Stimulated activated CD4-positive, alpha-beta T cell treated with anti-CD3 and anti-CD28 coated beads, Interleukin-4, amount 100 ng/mL, for 48 hours (primary cell): ENCODE measurements around the gene OR2L3.
"Not testable (repeated sequence)": the region's sequence is repeated elsewhere in the genome, so short reads cannot be mapped to it uniquely, and the experiment has no call there.

Source experiments
- DNase-seq, 2 donors: peaks; one replicate each; pipeline ENCODE4 v3.0.0-alpha.2; 2020; ENCODE audit warnings: low read depth in 2 of 2

OR2L3 gene, protein sequence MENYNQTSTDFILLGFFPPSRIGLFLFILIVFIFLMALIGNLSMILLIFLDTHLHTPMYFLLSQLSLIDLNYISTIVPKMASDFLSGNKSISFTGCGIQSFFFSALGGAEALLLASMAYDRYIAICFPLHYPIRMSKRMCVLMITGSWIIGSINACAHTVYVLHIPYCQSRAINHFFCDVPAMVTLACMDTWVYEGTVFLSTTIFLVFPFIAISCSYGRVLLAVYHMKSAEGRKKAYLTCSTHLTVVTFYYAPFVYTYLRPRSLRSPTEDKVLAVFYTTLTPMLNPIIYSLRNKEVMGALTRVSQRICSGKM

DNA sequence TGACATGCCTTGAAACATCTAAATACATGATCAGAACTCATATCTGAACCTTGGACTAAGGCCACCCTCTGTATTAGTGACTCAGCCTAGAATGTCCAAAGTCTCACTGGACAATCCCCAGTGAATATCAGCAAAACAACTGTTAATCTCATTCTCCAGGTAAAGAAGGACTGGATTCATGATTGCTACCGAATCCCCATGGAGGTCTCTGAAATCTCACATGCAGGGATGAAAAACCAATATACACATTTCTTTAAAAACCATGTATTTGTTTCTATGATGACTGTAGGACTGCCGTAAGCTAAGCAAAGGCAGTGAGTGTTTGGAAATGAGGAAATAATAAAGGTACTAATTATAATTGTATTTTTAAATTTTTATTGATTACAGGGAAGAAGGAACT lies at the start of gene OR2L3:
OR2L3 (plus strand) TSS at position 301 of the 400 bp plus-strand sequence. CDS start 13,846 bp downstream, outside the sequence.
- DNase-seq = no peak

DNA sequence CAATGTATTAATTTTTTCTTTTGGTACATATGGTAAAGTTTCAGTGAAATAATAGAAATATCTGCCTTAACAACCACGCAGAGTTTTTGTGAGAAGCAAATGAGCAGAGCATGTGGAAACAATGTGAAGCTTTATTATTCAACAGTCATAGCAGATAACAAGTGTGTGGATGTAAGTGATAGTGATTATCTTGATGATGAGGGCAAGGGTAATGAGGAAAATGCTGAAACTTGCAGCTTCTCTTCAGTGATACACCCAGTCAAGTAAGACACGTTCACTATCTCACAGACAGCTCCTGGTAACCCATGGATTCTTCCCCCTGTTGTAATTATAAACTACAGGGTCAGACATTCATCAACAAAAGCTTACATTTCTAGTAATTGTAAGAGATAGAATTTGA lies 47.8 kb upstream of the OR2L3 start:
- DNase-seq = no peak

DNA sequence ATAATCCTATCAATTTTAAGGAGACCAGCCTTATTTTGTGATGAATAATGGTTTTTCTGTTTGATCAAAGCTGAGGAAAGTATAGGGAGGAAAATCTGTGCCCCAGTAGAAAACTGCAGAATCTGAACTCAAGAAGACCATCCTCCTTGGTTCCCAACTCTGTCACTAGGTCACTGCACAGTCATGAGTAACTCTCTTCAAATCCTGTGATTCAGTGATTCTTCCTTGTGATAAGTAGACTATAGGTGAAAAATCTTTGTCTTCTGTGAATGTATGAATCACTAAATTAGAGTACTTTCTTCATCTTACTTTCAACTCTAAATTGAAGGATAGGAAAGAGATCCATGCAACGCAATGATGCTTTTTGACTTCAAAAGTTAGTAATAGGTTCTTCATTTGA lies 46.5 kb upstream of the OR2L3 start:
- DNase-seq = no peak

DNA sequence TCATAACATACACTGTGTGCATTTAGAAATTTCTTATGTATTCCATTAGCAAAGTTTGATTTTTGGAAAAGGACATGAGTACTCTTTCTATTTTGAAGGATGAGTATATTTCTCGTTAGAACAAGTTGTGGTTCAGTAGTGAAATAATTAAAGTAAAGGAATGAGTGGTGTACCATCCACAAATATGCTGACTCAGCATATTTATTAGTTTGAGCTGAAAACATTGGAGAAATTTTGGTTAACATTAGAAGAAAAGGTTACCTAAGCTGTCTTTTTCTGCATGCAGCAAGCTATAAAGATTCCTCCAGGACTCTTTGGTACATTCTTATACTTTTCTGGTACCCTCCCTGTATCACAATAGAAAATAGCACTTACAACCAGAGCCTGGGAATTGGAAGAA lies 38.9 kb upstream of the OR2L3 start:
- no peak for DNase-seq

DNA sequence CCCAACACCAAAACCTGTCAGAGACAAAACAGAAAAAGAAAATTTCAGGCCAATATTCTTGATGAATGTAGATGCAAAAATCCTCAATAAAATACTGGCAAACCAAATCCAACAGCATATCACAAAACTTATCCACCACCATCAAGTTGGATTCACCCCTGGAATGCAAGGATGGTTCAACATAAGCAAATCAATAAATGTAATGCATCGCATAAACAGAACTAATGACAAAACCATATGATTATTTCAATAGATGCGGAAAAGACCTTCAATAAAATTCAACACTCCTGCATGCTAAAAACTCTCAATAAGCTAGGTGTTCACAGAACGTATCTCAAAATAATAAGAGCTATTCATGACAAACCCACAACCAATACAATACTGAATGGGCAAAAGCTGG lies 37.0 kb upstream of the OR2L3 start:
- DNase-seq = no peak

DNA sequence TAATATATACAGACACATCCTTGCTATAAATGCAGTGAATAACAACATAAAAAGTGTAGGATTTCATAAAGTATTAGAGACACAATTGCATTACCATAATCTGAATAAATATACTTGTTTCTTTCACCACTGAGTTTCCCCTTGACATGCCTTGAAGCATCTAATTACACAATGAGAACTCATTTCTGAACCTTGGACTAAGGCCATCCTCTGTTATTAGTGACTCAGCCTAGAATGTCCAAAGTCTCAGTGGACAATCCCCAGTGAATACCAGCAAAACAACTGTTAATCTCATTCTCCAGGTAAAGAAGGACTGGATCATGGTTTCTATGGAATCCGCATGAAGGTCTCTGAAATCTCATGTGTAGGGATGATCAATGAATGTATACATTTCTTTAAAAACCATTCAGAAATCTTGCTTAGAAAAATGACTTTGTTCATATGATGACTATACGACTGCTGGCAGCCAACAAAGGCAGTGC lies 33.4 kb upstream of the OR2L3 start, which contains the start of gene OR2L5:
OR2L5 (plus strand) TSS at position 432 of the 482 bp plus-strand sequence. CDS start 8,288 bp downstream, outside the sequence.
- no peak for DNase-seq

DNA sequence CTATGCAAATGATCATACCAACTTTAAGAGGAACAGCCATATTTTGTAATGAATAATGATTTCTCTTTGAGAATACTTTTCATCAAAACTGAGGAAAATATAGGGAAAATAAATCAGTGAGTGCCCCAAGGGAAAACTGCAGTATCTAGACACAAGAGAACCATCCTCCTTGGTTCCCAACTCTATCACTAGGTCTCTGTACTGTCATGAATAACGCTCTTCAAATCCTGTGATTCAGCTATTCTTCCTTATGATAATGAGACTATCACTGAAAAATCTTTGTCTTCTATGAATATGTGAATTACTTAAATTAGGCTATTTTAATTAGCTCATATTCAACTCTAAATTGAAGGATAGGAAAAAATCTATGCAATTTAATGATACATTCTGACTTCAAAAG lies 30.8 kb upstream of the OR2L3 start:
- no peak for DNase-seq

DNA sequence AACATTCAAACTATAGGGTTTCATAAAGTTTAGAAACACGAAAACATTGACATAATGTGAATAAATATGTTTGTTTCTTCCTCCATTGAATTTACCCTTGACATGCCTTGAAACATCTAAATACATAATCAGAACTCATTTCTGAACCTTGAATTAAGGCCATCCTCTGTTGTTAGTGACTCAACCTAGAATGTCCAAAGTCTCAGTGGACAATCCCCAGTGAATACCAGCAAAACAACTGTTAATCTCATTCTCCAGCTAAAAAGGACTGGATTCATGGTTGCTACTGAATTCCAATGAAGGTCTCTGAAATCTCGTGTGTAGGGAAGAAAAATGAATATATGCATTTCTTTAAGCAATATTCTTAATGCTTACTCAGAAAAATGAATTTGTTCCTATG lies 16.9 kb upstream of the OR2L3 start, which contains the start of gene OR2L2:
OR2L2 (plus strand) TSS at position 301 of the 400 bp plus-strand sequence. CDS start 8,198 bp downstream, outside the sequence.
- no peak for DNase-seq

DNA sequence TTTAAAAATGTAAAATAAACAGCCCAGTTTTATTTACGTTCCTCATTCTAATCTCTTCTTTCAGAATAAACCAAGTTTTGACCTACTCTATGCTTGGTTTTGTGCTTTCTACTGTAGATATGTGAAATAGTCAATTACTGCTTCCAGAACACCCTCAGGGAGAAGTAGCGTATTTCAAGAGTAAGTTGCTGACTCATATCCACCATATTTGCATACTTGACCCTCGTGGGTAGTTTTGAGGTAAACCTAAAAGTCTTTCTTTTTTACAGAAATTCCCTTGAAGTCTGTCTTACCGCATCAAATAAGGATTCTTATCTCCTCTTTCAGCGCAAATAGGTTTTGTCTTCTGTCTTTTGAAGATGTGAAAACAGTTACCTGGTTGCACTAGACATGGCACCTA lies 1.4 kb upstream of the OR2L3 start:
- no peak for DNase-seq

DNA sequence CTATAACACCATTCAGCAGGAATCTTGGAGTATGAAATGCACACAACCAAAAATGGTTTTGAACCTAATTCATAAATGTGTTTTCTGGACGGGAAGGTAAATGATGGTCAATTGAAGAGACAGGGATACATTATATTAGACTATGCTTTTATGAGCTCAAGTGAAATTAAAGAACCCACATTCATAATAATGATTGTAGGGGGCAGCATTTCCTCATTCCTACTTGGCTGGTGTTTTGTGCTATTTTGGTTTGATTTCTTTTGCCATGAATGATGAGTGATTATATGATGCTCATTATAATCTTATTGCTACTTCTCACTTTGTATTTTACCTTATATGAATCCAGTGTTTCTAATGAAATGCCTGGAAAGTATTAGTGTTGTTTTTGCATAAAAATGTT lies 372 bp downstream of the OR2L3 start:
- no peak for DNase-seq

DNA sequence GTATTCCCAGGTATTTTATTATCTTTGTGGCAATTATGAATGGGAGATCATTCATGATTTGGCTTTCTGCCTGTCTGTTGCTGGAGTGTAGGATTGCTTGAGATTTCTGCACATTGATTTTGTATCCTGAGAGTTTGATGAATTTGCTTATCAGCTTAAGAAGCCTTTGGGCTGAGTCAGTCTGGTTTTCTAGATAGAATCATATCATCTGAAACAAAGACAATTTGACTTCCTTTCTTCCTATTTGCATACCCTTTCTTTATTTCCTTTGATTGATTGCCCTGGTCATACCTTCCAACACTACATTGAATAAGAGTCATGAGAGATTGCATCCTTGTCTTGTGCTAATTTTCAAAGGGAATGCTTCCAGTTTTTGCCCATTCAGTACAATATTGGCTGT lies 8.0 kb downstream of the OR2L3 start:
- DNase-seq = no peak

DNA sequence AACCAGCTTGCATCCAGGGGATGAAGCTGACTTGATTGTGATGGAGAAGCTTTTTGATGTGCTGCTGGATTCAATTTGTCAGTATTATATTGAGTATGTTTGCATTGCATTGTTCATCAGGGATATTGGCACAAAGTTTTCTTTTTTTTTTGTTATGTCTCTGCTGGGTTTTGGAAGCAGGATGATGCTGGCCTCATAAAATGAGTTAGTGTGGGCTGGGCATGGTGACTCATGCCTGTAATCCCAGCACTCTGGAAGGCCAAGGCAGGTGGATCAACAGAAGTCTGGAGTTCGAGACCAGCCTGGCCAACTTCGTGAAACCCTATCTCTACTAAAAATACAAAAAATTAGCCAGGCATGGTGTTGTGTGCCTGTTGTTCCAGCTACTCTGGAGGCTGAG lies 8.6 kb downstream of the OR2L3 start:
- DNase-seq = no peak

DNA sequence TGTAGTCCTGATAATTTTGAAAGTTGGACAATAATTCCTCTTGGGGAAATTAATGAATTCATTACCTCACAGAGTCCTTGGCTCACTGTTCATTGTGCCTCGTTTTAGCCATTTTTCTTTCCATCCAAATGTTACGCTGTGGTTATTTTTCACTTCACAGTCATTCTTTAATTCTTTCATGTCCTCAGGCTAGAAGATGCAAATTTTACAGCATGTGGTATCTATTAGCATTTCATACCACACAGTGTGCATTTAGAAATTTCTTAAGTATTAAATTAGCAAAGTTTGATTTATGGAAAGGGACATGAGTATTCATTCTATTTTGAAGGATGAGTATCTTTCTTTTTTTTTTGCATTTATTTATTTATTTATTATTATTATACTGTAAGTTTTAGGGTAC lies 18.4 kb downstream of the OR2L3 start:
- DNase-seq = no peak

DNA sequence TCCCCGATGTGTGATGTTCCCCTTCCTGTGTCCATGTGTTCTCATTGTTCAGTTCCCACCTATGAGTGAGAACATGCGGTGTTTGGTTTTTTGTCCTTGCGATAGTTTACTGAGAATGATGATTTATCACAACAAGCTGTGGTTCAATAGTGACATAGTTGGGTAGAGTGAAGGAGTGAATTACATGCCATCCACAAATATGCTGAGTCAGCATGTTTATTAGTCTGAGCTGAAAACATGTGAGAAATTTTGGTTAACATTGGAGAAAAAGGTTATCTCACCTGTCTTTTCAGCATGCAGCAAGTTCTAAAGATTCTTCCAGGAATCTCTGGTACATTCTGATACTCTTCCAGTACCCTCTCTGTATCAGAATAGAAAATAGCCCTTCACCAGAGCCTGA lies 19.0 kb downstream of the OR2L3 start:
- no peak for DNase-seq

DNA sequence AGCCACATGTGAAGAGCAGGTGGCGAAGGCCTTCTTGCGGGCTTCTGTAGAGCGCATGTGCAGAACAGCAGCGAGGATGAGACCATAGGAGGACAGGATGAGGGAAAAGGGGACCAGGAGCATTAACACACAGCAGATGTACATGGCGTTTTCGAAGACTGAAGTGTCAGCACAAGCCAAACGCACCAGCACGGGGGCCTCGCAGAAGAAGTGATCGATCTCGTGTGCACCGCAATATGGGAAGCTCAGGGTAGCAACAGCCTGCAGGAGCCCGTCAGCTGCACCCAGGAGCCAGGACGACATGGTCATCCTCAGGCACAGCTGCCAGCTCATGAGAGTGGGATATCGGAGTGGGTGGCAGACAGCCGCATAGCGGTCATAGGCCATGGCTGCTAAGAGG lies 37.2 kb downstream of the OR2L3 start:
- not testable (repeated sequence) for DNase-seq

DNA sequence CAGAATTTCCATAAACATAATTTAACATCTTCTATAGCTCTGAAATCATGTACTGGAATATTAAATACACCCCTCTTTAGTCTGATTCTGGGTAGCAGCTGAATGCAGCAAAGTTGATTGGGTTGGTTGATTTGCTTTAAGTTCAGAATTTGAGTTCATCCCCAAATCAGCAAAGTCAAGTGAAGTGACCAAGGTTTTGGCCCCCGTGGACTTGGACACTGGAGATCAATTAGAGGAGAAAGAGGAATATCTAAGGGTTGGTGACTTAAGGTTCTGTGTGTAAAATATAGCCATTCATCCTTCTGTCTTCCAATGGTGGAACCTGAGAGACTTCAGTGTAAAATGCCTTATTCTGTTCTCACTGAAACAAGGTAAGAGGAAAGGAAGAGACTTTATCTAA lies 48.2 kb downstream of the OR2L3 start, which contains the start of gene OR2L13:
OR2L13 (plus strand) TSS at position 301 of the 400 bp plus-strand sequence. CDS start 4,192 bp downstream, outside the sequence.
- no peak for DNase-seq

DNA sequence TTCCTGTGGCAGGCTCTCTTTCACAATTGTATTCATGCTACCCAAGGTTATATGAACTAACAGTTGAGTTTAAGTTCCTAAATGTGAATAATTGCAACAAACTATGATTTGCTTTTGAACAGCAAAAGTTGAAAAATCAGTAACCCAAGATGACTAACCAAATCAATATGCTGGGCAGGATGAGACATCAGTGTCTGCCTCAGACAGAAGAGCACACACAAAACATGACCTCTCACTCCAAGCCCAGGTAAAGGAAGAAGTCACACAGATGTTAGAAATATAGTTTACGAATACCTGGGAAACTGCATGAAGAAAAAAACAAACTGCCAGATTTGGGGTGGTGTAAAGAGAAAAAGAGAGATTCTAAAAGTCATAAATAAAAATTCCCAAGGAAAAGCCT lies 51.9 kb downstream of the OR2L3 start:
- no peak for DNase-seq

DNA sequence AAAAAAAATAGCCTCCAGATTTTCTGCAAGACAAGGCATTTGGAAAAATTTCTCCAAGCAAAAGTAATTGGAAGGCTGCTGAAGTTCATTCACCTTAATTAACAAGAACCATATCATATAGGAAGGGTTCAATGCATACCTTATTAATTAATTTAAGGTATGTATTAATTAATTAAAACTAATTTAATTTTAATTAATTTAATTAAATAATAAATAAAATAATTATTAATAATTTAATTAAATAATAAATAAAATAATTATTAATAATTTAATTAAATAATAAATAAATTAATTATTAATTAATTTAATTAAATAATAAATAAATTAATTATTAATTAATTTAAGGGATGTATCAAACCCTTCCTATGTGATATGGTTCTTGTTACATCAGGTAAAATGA lies 56.2 kb downstream of the OR2L3 start:
- no peak for DNase-seq

DNA sequence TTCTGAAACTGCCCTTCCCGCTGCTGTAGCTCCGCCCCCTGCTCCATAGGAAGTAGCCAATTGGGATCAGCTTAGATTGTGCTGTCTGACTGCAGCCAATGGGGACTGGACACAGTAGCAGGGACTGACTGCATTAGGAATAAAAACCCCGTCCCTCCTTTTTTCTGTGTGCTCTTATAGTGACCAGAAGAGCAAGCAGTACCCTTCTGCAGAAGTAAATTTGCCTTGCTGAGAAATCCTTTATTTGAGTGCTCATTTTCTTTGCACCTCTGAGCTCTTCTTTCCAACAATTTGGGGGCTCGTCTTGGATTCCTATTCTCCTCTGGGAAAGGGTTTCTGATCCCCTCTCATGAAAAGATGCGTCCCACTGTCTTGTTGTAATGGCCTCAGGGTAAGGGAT lies 64.5 kb downstream of the OR2L3 start:
- no peak for DNase-seq
